Measurements from ENCODE around the gene RPAP2. TPM values are rescaled to one million over a fixed set of nuclear protein-coding genes. Genes with fewer than 3 reads are reported as not detected.

Gene RPAP2
- total RNA-seq, 1 experiment from 2014 or later: 28.1 TPM

GRCh38 chr1:92419642-92420041, 120.8 kb downstream of the RPAP2 start (continued):
- TF ChIP-seq REST (IDR thresholded peaks at IDR 0.05; ENCODE audit: low read depth) (no peak), SRF (IDR thresholded peaks at IDR 0.05; ENCODE audit: low read depth) (no peak), RAD21 (IDR thresholded peaks at IDR 0.05; ENCODE audit: low read depth) (no peak), SP1 (IDR thresholded peaks at IDR 0.05; ENCODE audit: low read depth) (no peak), EZH2phosphoT487 (IDR thresholded peaks at IDR 0.05; ENCODE audit: borderline replicate concordance) (no peak)

- H3K4me2 ChIP-seq (ENCODE audit: low read length): no peak overlapping the region
- no peaks in the 10 kb centered on the region for H3K79me2 ChIP-seq (ENCODE audit: insufficient read depth, low read length)
- H3K9me2 ChIP-seq (ENCODE audit: insufficient read depth): no peaks in the 10 kb centered on the region
- no TSS peak for BruUV-seq (replicated peaks)
- ATAC-seq (no peak), DNase-seq (ENCODE audit: low read depth, low spot score) (no peak)
- no peak overlapping the region for H3K27ac ChIP-seq (ENCODE audit: low read depth, low read length)
- CTCF ChIA-PET: no interaction called here
- H3K4me1 ChIP-seq (ENCODE audit: control insufficient read depth in 1 of 2, insufficient read depth in 2 of 2, low read length in 2 of 2): no peaks in the 10 kb centered on the region
- no peaks in the 10 kb centered on the region for H4K20me1 ChIP-seq (ENCODE audit: insufficient read depth)
- TF ChIP-seq MAX (IDR thresholded peaks at IDR 0.05): no peak
- no peak for TF ChIP-seq ATF3 (IDR thresholded peaks at IDR 0.05)
- TF ChIP-seq ZFX (IDR thresholded peaks at IDR 0.05): no peak
- TF ChIP-seq CEBPB (IDR thresholded peaks at IDR 0.05; ENCODE audit: low read depth): no peak
- no peak for TF ChIP-seq ZBTB33 (IDR thresholded peaks at IDR 0.05; ENCODE audit: extremely low read depth, insufficient replicate concordance, low read length)
- no peak for TF ChIP-seq EZH2 (IDR thresholded peaks at IDR 0.05)
- TF ChIP-seq ELF1 (IDR thresholded peaks at IDR 0.05; ENCODE audit: borderline replicate concordance, low read depth): no peak
- no peak for TF ChIP-seq SIN3A (IDR thresholded peaks at IDR 0.05; ENCODE audit: low read depth)
- no peak for TF ChIP-seq YY1 (IDR thresholded peaks at IDR 0.05; ENCODE audit: extremely low read depth, insufficient replicate concordance, low read depth, low read length)
- TF ChIP-seq RAD21 (IDR thresholded peaks at IDR 0.05; ENCODE audit: low read depth): no peak
- TF ChIP-seq SP1 (IDR thresholded peaks at IDR 0.05; ENCODE audit: low read depth): no peak
- TF ChIP-seq JUND (IDR thresholded peaks at IDR 0.05): no peak
- TF ChIP-seq TCF7L2 (IDR thresholded peaks at IDR 0.05; ENCODE audit: borderline replicate concordance, extremely low read depth, insufficient read depth, insufficient read length): no peak
- TF ChIP-seq ZNF274 (IDR thresholded peaks at IDR 0.05; ENCODE audit: low read depth, low read length): no peak
- TF ChIP-seq POLR2AphosphoS5 (IDR thresholded peaks at IDR 0.05; ENCODE audit: low read depth, low read length): no peak
- TF ChIP-seq EZH2phosphoT487 (IDR thresholded peaks at IDR 0.05; ENCODE audit: borderline replicate concordance): no peak
- RAD21 ChIA-PET (ENCODE audit: low non-redundant PET in 1 of 2, low total read pairs in 2 of 2, uncharacterized antibody in 2 of 2, unreplicated experiment in 2 of 2): no interaction called here
- no peaks in the 10 kb centered on the region for H3K9me3 ChIP-seq (ENCODE audit: control insufficient read depth in 1 of 2, insufficient read depth in 1 of 2, low read depth in 1 of 2, low read length in 2 of 2)
- POLR2A ChIA-PET: no interaction called here
- no peak overlapping the region for H3K4me3 ChIP-seq (replicated peaks in 1 of 2; ENCODE audit: low read depth in 1 of 2, low read length in 2 of 2)
- no peak overlapping the region for H3K9ac ChIP-seq (ENCODE audit: low read length)
- intact Hi-C loops (cut with micrococcal nuclease): no loop called here
- no peaks in the 10 kb centered on the region for H3K27me3 ChIP-seq (ENCODE audit: insufficient read depth, low read length)
- H3K36me3 ChIP-seq (ENCODE audit: control insufficient read depth in 1 of 2, insufficient read depth in 2 of 2, low read length in 2 of 2): no peaks in the 10 kb centered on the region
- no peak overlapping the region for H2AFZ ChIP-seq (ENCODE audit: low read depth, low read length, poor library complexity, severe bottlenecking)
Observed at GRCh38 chr1:92424381-92424780, 125.5 kb downstream of the RPAP2 start.
